Measurements from ENCODE around the gene TMED1. TPM values are rescaled to one million over a fixed set of nuclear protein-coding genes. Genes with fewer than 3 reads are reported as not detected.

Gene TMED1
- total and polyA plus RNA-seq, 9 of the 15 experiments (the other 6 are each of a cell fraction or from before 2014, with no cell fraction given) = 0.86 to 30.2 (median 23.5) TPM

DNA sequence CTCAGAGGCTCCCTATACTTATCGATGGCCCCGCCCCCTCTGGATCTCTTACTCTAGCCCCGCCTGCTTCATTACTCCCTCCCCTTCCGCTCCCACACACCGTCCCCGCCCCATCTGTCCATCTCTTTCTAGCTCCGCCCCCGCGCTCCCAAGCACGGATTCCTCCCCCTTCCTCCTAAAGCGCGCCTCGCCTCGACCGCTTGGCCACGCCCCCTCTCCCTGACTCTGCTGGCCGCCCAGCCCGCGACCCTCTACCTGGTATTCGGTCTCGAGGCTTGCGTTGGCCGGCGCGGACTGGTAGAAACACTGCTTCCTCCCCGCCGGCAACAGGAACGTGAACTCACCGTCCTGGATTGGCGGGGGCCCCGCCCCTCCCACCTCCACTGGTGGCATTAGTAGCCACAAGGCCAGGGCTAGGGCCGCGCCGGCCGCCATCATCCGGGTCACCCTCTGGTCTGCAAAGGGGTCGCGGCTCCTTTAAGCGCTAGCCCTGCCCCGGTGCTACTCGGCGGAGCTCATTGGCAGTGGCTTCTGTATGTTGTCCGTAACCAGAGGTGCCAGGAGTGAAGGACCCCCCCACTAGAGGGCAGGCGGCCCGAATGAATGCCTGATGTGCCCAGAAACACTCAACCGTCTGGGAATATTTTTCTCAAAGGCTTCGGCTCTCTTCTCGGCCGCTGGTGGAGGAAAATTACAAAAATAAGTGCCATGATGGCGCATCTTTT is at the start of gene TMED1 (continued):
- TF ChIP-seq, protein P1, sequence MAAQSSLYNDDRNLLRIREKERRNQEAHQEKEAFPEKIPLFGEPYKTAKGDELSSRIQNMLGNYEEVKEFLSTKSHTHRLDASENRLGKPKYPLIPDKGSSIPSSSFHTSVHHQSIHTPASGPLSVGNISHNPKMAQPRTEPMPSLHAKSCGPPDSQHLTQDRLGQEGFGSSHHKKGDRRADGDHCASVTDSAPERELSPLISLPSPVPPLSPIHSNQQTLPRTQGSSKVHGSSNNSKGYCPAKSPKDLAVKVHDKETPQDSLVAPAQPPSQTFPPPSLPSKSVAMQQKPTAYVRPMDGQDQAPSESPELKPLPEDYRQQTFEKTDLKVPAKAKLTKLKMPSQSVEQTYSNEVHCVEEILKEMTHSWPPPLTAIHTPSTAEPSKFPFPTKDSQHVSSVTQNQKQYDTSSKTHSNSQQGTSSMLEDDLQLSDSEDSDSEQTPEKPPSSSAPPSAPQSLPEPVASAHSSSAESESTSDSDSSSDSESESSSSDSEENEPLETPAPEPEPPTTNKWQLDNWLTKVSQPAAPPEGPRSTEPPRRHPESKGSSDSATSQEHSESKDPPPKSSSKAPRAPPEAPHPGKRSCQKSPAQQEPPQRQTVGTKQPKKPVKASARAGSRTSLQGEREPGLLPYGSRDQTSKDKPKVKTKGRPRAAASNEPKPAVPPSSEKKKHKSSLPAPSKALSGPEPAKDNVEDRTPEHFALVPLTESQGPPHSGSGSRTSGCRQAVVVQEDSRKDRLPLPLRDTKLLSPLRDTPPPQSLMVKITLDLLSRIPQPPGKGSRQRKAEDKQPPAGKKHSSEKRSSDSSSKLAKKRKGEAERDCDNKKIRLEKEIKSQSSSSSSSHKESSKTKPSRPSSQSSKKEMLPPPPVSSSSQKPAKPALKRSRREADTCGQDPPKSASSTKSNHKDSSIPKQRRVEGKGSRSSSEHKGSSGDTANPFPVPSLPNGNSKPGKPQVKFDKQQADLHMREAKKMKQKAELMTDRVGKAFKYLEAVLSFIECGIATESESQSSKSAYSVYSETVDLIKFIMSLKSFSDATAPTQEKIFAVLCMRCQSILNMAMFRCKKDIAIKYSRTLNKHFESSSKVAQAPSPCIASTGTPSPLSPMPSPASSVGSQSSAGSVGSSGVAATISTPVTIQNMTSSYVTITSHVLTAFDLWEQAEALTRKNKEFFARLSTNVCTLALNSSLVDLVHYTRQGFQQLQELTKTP (IDR thresholded peaks at IDR 0.05; ENCODE audit: low read depth in 1 of 2, partially characterized antibody in 2 of 2) = no peak
- TF ChIP-seq, protein P2, sequence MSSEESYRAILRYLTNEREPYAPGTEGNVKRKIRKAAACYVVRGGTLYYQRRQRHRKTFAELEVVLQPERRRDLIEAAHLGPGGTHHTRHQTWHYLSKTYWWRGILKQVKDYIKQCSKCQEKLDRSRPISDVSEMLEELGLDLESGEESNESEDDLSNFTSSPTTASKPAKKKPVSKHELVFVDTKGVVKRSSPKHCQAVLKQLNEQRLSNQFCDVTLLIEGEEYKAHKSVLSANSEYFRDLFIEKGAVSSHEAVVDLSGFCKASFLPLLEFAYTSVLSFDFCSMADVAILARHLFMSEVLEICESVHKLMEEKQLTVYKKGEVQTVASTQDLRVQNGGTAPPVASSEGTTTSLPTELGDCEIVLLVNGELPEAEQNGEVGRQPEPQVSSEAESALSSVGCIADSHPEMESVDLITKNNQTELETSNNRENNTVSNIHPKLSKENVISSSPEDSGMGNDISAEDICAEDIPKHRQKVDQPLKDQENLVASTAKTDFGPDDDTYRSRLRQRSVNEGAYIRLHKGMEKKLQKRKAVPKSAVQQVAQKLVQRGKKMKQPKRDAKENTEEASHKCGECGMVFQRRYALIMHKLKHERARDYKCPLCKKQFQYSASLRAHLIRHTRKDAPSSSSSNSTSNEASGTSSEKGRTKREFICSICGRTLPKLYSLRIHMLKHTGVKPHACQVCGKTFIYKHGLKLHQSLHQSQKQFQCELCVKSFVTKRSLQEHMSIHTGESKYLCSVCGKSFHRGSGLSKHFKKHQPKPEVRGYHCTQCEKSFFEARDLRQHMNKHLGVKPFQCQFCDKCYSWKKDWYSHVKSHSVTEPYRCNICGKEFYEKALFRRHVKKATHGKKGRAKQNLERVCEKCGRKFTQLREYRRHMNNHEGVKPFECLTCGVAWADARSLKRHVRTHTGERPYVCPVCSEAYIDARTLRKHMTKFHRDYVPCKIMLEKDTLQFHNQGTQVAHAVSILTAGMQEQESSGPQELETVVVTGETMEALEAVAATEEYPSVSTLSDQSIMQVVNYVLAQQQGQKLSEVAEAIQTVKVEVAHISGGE (CRISPR knock-in tag; IDR thresholded peaks at IDR 0.05) = no peak; a peak in 1 of 6 replicates
- TF ChIP-seq MYBL2 (IDR thresholded peaks at IDR 0.05; ENCODE audit: low read depth) = no peak
- no peak for TF ChIP-seq MYBL2 (CRISPR knock-in tag; IDR thresholded peaks at IDR 0.05; ENCODE audit: borderline replicate concordance)
- TF ChIP-seq ZNF174 (CRISPR knock-in tag; IDR thresholded peaks at IDR 0.05) = no peak
- no peak for TF ChIP-seq SMARCE1 (IDR thresholded peaks at IDR 0.05)
- TF ChIP-seq, protein P3, sequence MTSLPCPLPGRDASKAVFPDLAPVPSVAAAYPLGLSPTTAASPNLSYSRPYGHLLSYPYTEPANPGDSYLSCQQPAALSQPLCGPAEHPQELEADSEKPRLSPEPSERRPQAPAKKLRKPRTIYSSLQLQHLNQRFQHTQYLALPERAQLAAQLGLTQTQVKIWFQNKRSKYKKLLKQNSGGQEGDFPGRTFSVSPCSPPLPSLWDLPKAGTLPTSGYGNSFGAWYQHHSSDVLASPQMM (CRISPR knock-in tag; IDR thresholded peaks at IDR 0.05) = no peak
- no peak for TF ChIP-seq CC2D1A (IDR thresholded peaks at IDR 0.05)
- no peak for TF ChIP-seq CEBPG (CRISPR knock-in tag; IDR thresholded peaks at IDR 0.05)
- TF ChIP-seq CEBPG (tag; conservative IDR thresholded peaks at IDR 0.05 in 1 of 2, IDR thresholded peaks at IDR 0.05 in 1 of 2) = no peak
- TF ChIP-seq, protein P4, sequence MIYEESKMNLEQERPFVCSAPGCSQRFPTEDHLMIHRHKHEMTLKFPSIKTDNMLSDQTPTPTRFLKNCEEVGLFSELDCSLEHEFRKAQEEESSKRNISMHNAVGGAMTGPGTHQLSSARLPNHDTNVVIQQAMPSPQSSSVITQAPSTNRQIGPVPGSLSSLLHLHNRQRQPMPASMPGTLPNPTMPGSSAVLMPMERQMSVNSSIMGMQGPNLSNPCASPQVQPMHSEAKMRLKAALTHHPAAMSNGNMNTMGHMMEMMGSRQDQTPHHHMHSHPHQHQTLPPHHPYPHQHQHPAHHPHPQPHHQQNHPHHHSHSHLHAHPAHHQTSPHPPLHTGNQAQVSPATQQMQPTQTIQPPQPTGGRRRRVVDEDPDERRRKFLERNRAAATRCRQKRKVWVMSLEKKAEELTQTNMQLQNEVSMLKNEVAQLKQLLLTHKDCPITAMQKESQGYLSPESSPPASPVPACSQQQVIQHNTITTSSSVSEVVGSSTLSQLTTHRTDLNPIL (CRISPR knock-in tag; IDR thresholded peaks at IDR 0.05) = no peak
- TF ChIP-seq POU5F1 (IDR thresholded peaks at IDR 0.05; ENCODE audit: borderline replicate concordance, low read depth, low read length, partially characterized antibody) = no peak
- TF ChIP-seq, protein P5, sequence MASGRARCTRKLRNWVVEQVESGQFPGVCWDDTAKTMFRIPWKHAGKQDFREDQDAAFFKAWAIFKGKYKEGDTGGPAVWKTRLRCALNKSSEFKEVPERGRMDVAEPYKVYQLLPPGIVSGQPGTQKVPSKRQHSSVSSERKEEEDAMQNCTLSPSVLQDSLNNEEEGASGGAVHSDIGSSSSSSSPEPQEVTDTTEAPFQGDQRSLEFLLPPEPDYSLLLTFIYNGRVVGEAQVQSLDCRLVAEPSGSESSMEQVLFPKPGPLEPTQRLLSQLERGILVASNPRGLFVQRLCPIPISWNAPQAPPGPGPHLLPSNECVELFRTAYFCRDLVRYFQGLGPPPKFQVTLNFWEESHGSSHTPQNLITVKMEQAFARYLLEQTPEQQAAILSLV (tag; IDR thresholded peaks at IDR 0.05) = no peak
- peak; percentile 2; the same call in 1 of the 2 replicates for TF ChIP-seq ZBTB1 (CRISPR knock-in tag; IDR thresholded peaks at IDR 0.05; ENCODE audit: borderline replicate concordance, low read depth)
- no peak for TF ChIP-seq HNRNPUL1 (IDR thresholded peaks at IDR 0.05; ENCODE audit: low read length)
- TF ChIP-seq ZNF217 (CRISPR knock-in tag; IDR thresholded peaks at IDR 0.05) = no peak
- no peak for TF ChIP-seq KDM1A (IDR thresholded peaks at IDR 0.05)

Data from K562 (cell line).